ENCODE data around the gene SNTB2.

- TF ChIP-seq USF2 (IDR thresholded peaks at IDR 0.05; ENCODE audit: low read depth, low read length) (no peak), CTCF (conservative IDR thresholded peaks at IDR 0.05; ENCODE audit: low read depth, low read length) (no peak), CHD1 (IDR thresholded peaks at IDR 0.05; ENCODE audit: low read depth, low read length) (no peak), SMC3 (IDR thresholded peaks at IDR 0.05; ENCODE audit: low read depth, low read length) (no peak), RFX5 (IDR thresholded peaks at IDR 0.05; ENCODE audit: low read depth, low read length) (no peak)
These were observed 45.0 kb upstream of the SNTB2 start for GRCh38 chr16:69141936-69142335.

Measured in IMR-90 (cell line).